HG02840 (cell line): ENCODE data around the gene STX17.
A peak's percentile ranks its signal among the peaks of the same experiment; 100 is the strongest.
"Not testable (repeated sequence)": the region's sequence is repeated elsewhere in the genome, so short reads cannot be mapped to it uniquely, and the experiment has no call there.

ENCODE experiments used
- ATAC-seq: cut with Tn5 transposase; IDR thresholded peaks from one replicate; pipeline ENCODE4 v1.9.1; 2021; ENCODE audit warnings: mild to moderate bottlenecking, moderate library complexity, moderate number of reproducible peaks; ENCODE audit not compliant: unreplicated experiment, low FRiP score

STX17 gene

GRCh38 chr9:99906403-99907207 is at the start of gene STX17:
TSS of gene STX17 (plus strand) at chr9:99906654. CDS start at chr9:99915240, 8,586 bp downstream.
- peak; percentile 75 for ATAC-seq

DNA sequence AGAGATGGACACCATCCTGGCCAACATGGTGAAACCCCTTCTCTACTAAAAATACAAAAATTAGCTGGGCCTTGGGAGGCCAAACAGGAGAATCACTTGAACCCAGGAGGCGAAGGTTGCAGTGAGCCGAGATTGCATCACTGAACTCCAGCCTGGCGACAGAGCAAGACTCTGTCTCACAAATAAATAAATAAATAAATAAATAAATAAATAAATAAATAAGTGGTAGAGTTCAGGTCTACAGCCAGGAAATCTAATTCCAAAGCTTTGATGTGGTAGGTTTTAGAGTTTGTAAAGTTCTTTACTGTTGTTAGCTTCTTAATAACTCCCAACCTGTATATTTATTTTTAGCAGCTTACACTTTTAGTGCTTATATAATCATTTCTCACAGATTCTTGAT is 48.9 kb upstream of the STX17 start:
- not testable (repeated sequence) for ATAC-seq

DNA sequence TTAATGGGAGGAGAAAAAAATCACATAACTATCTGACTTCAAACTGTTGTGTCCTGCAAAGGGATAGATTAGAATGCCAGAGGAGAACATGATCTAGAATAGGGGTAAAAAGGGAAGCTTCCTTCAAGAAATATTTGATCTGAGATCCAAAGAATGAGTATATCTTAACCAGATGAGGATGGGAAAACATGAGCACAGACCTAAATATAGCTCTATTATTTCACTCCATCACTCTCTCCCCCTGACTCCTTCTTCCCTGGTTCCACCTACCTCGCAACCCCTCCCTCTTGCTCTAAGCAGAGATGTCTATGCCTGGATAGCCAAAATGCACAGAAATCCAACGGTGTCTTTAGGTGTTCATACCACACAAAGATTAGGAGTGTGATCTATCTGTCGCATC is 48.4 kb upstream of the STX17 start:
- no peak for ATAC-seq

- ATAC-seq, result no peak
These were observed 47.0 kb upstream of the STX17 start for GRCh38 chr9:99859243-99859980.

GRCh38 chr9:99860266-99860665 is 46.2 kb upstream of the STX17 start:
- ATAC-seq, result no peak

DNA sequence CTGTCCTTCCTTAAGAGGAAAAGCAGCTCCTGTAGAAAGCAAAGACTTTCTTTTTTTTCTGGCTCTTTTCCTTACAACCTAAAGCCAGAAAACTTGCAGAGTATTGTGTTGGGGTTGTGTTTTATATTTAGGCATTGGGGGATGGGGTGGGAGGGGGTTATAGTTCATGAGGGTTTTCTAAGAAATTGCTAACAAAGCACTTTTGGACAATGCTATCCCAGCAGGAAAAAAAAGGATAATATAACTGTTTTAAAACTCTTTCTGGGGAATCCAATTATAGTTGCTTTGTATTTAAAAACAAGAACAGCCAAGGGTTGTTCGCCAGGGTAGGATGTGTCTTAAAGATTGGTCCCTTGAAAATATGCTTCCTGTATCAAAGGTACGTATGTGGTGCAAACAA is 42.5 kb upstream of the STX17 start:
- no peak for ATAC-seq

- ATAC-seq, result no peak
These were observed 40.1 kb upstream of the STX17 start for GRCh38 chr9:99866398-99866797.

DNA sequence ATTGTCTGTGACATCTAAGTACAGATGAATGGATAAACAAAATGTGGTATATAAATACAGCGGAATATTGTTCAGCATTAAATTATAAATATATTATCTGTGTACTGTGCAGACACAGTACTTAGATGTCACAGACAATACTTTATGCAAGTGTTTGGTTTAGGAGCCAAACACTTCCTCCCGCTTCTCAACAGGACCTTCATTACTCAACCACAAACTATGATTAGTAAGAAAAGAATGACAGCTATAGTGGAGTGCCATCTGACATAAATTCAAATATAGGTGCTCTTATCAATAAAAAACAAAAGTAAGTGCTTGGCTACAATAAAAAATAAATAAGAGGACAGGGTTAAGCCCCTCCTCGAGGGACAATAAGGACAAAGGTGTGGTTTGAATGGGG is 38.9 kb upstream of the STX17 start:
- ATAC-seq, result no peak

GRCh38 chr9:99867968-99868367 is 38.5 kb upstream of the STX17 start:
- no peak for ATAC-seq

GRCh38 chr9:99868845-99869244 is 37.6 kb upstream of the STX17 start:
- no peak for ATAC-seq

DNA sequence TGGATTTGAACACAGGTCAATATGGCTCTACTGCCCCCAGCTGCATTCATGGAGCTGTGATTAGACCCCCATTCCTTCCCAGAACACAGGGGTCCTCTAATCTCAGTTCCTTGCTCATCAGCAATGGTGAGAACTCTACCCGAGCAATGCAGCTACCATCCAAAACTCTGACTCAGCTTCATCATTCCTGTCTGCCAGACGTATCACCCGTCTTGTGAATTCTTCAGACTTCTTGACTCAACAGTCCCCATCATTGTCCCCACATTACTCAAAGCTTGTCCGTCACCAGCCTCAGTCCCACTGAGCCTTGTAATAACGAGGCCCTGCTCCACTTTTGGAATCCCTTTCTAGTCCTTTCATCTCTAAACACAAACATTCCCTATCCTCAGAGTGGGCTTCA is 36.3 kb upstream of the STX17 start:
- no peak for ATAC-seq

DNA sequence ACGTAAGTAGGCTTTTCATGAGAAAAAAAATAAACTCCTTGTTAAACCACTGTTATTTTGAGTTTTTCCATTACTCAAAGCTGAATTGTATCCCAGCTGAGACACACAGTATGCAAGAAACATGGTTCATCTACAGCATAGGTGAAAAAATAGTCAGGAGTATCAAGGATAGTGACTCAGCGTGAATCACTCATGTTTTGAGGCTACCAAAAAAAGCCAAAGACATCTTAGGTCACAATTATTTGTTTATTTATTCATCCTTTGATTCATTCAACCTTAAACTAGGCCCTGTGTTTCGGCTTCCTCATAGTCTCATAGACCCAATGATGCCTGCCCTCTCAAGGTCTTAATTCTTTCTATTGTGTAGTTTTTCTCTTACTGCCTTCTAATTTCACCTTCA is 32.9 kb upstream of the STX17 start:
- no peak for ATAC-seq

DNA sequence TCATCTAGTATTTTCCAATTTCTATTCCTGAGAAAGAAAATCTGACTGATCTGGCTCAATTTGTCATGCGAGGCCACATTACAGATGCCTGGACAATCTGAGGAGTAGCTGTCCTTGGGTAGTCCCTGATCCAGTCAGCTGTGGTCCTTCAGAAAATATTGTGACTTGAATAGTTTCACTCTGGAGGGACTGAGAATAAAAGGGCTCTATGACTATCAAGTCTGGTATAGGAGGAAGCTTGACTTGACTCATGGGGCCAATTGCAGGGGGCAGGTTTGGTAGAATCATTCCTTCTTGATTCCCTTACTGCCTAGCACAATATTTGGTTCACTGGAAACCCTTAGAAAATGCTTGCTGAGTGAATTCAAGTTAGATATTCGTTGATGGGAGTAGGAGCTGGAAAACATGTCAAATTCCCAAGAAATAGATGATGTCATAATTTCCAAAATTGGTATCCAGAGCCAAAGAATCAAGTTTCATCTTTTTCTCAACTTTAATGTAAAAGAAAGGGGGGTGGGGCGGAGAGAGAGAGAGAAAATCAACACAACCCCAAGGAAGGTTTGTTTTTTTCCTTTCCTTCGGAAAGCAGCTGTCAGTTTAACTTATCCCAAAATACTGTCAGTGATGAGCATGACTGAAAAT is 32.4 kb upstream of the STX17 start:
- ATAC-seq, result no peak

DNA sequence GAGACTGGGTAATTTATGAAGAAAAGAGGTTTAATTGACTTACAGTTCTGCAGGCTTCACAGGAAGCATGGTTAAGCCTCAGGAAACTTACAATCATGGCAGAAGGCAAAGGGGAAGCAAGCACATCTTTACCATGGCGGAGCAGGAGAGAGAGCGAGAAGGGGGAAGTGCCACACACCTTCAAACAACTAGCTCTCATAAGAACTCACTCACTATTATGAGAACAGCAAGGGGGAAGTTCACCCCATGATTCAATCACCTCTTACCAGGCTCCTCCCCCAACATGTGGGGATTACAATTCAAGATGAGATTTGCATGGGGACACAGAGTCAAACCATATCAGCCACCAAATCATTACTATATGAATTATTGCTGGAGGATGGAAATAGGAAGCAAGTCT is 30.3 kb upstream of the STX17 start:
- no peak for ATAC-seq

- no peak for ATAC-seq
These were observed 27.8 kb upstream of the STX17 start for GRCh38 chr9:99878651-99879050.

DNA sequence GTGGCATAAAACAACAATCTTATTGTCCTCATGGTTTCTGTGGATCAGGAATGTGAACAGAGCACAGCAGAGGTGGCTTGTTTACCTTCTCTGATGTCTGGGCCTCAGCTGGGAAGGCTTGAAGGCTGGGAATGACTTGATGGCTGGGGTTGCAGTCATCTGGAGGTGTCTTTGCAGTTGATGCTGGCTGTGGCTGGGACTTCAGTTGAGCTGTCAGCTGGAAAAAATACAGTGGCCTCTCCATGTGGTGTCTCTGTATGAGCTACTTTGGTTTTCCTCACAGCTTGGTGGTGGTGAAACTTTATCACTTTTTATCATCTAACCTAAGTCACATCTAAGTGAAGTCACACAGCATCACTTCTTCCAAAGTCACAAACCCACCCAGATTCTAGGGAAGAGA is 24.7 kb upstream of the STX17 start:
- ATAC-seq, result no peak

GRCh38 chr9:99885747-99886146 is 20.7 kb upstream of the STX17 start:
- ATAC-seq, result no peak

- no peak for ATAC-seq
These were observed 17.3 kb upstream of the STX17 start for GRCh38 chr9:99889120-99889519.

DNA sequence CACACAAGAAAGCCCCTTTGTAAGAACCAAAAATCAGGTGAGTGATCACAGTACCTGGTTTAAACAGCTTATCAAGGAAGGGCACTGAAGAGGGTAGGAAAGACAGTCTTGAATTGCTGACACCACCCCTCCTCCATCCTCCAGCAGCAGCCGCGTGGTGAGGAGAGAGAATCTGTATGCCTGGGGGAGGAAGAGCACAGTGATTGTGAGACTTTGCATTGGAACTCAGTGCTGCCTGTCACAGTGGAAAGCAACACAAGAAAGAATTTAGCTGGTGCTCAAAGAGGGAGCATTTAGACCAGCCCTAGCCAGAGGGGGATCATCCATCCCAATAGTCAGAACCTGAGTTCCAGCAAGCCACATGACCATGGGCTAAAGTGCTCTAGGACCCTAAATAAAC is 11.6 kb upstream of the STX17 start:
- ATAC-seq, result no peak

DNA sequence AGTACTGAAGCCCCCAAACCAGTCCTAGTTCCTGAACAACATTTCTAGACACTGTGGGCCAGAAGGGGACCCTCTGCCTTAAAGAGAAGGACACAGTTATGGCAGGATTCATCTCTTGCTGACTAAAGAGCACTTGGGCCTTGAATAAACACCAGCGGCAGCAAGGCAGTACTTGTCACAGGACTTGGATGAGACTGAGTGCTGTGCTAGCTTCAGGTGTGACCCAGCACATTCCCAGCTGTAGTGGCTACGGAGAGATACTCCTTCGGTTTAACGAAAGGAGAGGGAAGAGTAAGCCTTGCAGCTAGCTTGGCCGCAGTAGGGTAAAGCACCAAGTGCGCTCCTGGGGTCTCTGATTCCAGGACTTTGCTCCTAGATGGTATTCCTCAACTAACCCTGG is 10.9 kb upstream of the STX17 start:
- ATAC-seq, result no peak

DNA sequence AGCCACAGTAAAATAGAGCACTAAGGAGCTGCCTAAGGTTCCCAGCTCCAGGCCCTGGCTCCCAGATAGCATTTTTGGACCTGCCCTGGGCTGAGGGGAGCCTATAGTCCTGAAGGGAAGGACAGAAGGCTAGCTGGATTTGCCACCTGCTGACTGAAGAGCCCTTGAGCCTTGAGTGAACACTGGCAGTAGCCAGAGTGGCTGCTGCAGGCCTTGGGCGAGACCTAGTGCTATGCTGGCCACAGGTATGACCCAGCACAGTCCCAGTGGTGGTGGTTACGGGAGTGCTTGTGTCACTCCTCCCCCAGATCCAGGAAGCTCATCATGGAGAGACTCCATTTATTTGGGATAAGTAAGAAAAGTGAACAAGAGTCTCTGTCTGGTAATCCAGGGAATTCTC is 10.3 kb upstream of the STX17 start:
- no peak for ATAC-seq
